Pancreas (tissue), 10 donors: ENCODE data around the gene NPTN. TPM values are rescaled to one million over a fixed set of nuclear protein-coding genes. Genes with fewer than 3 reads are reported as not detected.

Experiments used
- ATAC-seq, 4 donors: fragments of 200-7000 bp; cut with Tn5 transposase; one replicate each; pipeline versions ENCODE4 v1.8.0 to v1.9.1; 2020; ENCODE audit warnings: mild to moderate bottlenecking in 4 of 4, moderate library complexity in 4 of 4
- DNase-seq, 6 donors: peaks; one replicate each; pipeline ENCODE4 v3.0.0-alpha.2; 2020
- FAIRE-seq: peaks from 2 replicates; lab custom pipeline; 2012; peaks lifted over from hg19 to GRCh38; lab: Jason Lieb, UNC
- H3K27ac ChIP-seq, 4 donors: fragments of 200-600 bp; sonication (generic); 1 replicate in 3 of 4; 2 replicates in 1 of 4; pipeline versions ENCODE4 v1.5.0 to v1.8.0; 2020
- H3K27me3 ChIP-seq, 4 donors: fragments of 200-600 bp; one replicate each; pipeline ENCODE4 v1.8.0; 2021
- H3K36me3 ChIP-seq, 3 donors: fragments of 200-600 bp; sonication (generic) in 1 of 3; one replicate each; pipeline versions ENCODE4 v1.5.0 to v1.8.0; 2020 to 2021
- H3K4me1 ChIP-seq, 3 donors: fragments of 200-600 bp; one replicate each; pipeline ENCODE4 v1.8.0; 2021
- H3K4me3 ChIP-seq, 4 donors: fragments of 200-600 bp; sonication (generic) in 2 of 4; one replicate each; pipeline versions ENCODE4 v1.5.0 to v1.8.0; 2020 to 2021
- H3K9me3 ChIP-seq, 4 donors: fragments of 200-600 bp; one replicate each; pipeline ENCODE4 v1.8.0; 2021
- CTCF ChIP-seq, 4 donors: fragments of 200-600 bp; sonication (generic) in 3 of 4; IDR thresholded peaks; one replicate each; pipeline versions ENCODE4 v1.5.0 to v1.8.0; 2021; ENCODE audit warnings: antibody characterized with exemption in 4 of 4
- WGBS, 2 donors: extraction: QIAGEN DNeasy Blood & Tissue Kit; methylation state at CpG; one replicate each; pipeline ENCODE4 v1.1.7; 2013; 5-methylcytosine and 5-hydroxymethylcytosine counted together
- intact Hi-C, 3 donors: fragments of 100-400 bp; cut with DNase I; formaldehyde crosslinking; loops; one replicate each; pipeline versions ENCODE4 v1.11.1 to v1.14.2; 2022
- polyA plus RNA-seq, 2 donors: library from polyadenylated mRNA; stranded (reverse); fragments of 200-250 nt; gene quantifications; one replicate each; pipeline ENCODE4 v1.2.3, GENCODE V29; 2013
- total RNA-seq, 6 donors: library from RNA; stranded (reverse); fragmentation: NEBNext Ultra II Directional in 4 of 6; extraction: Animal tissue kit (Norgen Biotek cat#: 25700) in 4 of 6; gene quantifications; one replicate each; pipeline versions ENCODE4 v1.2.1 to v1.2.4, GENCODE V29; 2021 to 2023
- donor health status: healthy with polysubstance abuse.
- donor health status: DM: no; HTN: no; CAD: no; lungs with moderate emphysema.
- donor health status: DM: no; HTN: no; CAD: no.
- donor health status: control.
- donor health status: control.
- donor health status: Bipolar disorder and iron deficiency.
- donor health status: DM: yes; HTN: yes; CAD: no.
- donor health status: DM: no; HTN: no; CAD: no.
- donor health status: DM: no; HTN: no; CAD: no.
- donor health status: DM: yes; HTN: yes; CAD: no.

Gene NPTN
- total and polyA plus RNA-seq, 8 donors = 16.2 to 61.9 (median 36.8) TPM

- 72 to 90% methylated on average over 1 of the region's 1 CpG for WGBS, 2 donors
- Histone ChIP-seq H3K27ac (no peak overlapping the region), H3K9me3 (no peaks in the 10 kb centered on the region), H3K4me3 (no peak overlapping the region), H3K27me3 (no peaks in the 10 kb centered on the region), H3K36me3 (no peaks in the 10 kb centered on the region), H3K4me1 (no peaks in the 10 kb centered on the region)
- TF ChIP-seq CTCF (IDR thresholded peaks at IDR 0.05) = no peak
- no peak for ATAC-seq
- intact Hi-C loops = no loop called here
- no peak for FAIRE-seq
- DNase-seq = no peak
Measured at GRCh38 chr15:73522011-73522410, 111.2 kb downstream of the NPTN start.

- Histone ChIP-seq H3K36me3 (no peaks in the 10 kb centered on the region), H3K9me3 (no peaks in the 10 kb centered on the region), H3K27me3 (no peaks in the 10 kb centered on the region), H3K27ac (no peak overlapping the region), H3K4me3 (no peak overlapping the region), H3K4me1 (no peaks in the 10 kb centered on the region)
- WGBS, 2 donors = 87 to 90% methylated on average over 5 of the region's 5 CpGs
- DNase-seq = no peak
- TF ChIP-seq CTCF (IDR thresholded peaks at IDR 0.05) = no peak
- intact Hi-C loops = no loop called here
- ATAC-seq = no peak
- FAIRE-seq = no peak
Measured at GRCh38 chr15:73518876-73519733, 114.1 kb downstream of the NPTN start.

GRCh38 chr15:73518180-73518862 is 114.9 kb downstream of the NPTN start:
- no peak for TF ChIP-seq CTCF (IDR thresholded peaks at IDR 0.05)
- Histone ChIP-seq H3K4me3 (no peak overlapping the region), H3K36me3 (no peaks in the 10 kb centered on the region), H3K27me3 (no peaks in the 10 kb centered on the region), H3K9me3 (no peaks in the 10 kb centered on the region), H3K4me1 (no peaks in the 10 kb centered on the region), H3K27ac (no peak overlapping the region)
- 63 to 64% methylated on average over 3 of the region's 3 CpGs for WGBS, 2 donors
- no peak for FAIRE-seq
- no peak for ATAC-seq
- no peak for DNase-seq
- intact Hi-C loops = no loop called here

- H3K4me1 ChIP-seq = no peaks in the 10 kb centered on the region
- FAIRE-seq (no peak), DNase-seq (no peak), ATAC-seq (no peak)
- no peak overlapping the region for H3K27ac ChIP-seq
- intact Hi-C loops = no loop called here
- no peak for TF ChIP-seq CTCF (IDR thresholded peaks at IDR 0.05)
- 87 to 97% methylated on average over 2 of the region's 2 CpGs for WGBS, 2 donors
- H3K36me3 ChIP-seq = no peaks in the 10 kb centered on the region
- H3K9me3 ChIP-seq = no peaks in the 10 kb centered on the region
- H3K4me3 ChIP-seq = no peak overlapping the region
- H3K27me3 ChIP-seq = no peaks in the 10 kb centered on the region
Measured at GRCh38 chr15:73517566-73517965, 115.6 kb downstream of the NPTN start.

- H3K27me3 ChIP-seq = no peaks in the 10 kb centered on the region
- no peak for TF ChIP-seq CTCF (IDR thresholded peaks at IDR 0.05)
- H3K27ac ChIP-seq = no peak overlapping the region
- H3K9me3 ChIP-seq = no peaks in the 10 kb centered on the region
- H3K4me1 ChIP-seq = no peaks in the 10 kb centered on the region
- H3K36me3 ChIP-seq = no peaks in the 10 kb centered on the region
- intact Hi-C loops = no loop called here
- no peak overlapping the region for H3K4me3 ChIP-seq
- ATAC-seq (no peak), FAIRE-seq (no peak), DNase-seq (no peak)
- 86 to 100% methylated on average over 1 of the region's 1 CpG for WGBS, 2 donors
Measured at GRCh38 chr15:73515527-73515926, 117.7 kb downstream of the NPTN start.
